SK-N-MC (cell line): Measurements from ENCODE around the gene ACR.

Experiments
- EZH2 ChIP-seq: fragments of 200-600 bp; sonication (generic); IDR thresholded peaks from one replicate; pipeline ENCODE4 v1.6.1; 2017; ENCODE audit warnings: antibody characterized with exemption
- FOXP2 ChIP-seq: optimal IDR thresholded peaks from 2 replicates; pipeline ENCODE3; 2011; ENCODE audit warnings: mild to moderate bottlenecking, moderate library complexity; ENCODE audit not compliant: insufficient read depth; ENCODE audit errors: extremely low read length, control extremely low read depth
- POLR2AphosphoS5 ChIP-seq: IDR thresholded peaks from 2 replicates; pipeline ENCODE4 v1.6.1; 2012; ENCODE audit warnings: mild to moderate bottlenecking, low read depth, low read length, borderline replicate concordance

- TF ChIP-seq POLR2AphosphoS5 (no peak), EZH2 (no peak), FOXP2 (no peak)
Measured at GRCh38 chr22:50695421-50696250, 42.4 kb upstream of the ACR start.
